HepG2 (cell line): Measurements from ENCODE around the gene ANKRD37. TPM values are rescaled to one million over a fixed set of nuclear protein-coding genes. Genes with fewer than 3 reads are reported as not detected.

Experiments
- ELF3 ChIP-seq: IDR thresholded peaks from 2 replicates; pipeline ENCODE4 v1.6.1; 2016; ENCODE audit warnings: missing genetic modification reagents, missing compliant biosample characterization
- GFI1 ChIP-seq: sonication (generic); formaldehyde crosslinking; IDR thresholded peaks from 2 replicates; pipeline ENCODE4 v1.5.0; 2020; ENCODE audit warnings: missing genetic modification reagents, mild to moderate bottlenecking, borderline replicate concordance
- KAT7 ChIP-seq: IDR thresholded peaks from 2 replicates; pipeline ENCODE4 v1.6.1; 2018; ENCODE audit warnings: borderline replicate concordance, missing compliant biosample characterization
- NRL ChIP-seq: sonication (generic); formaldehyde crosslinking; IDR thresholded peaks from 2 replicates; pipeline ENCODE4 v1.5.0; 2020; ENCODE audit warnings: missing genetic modification reagents, mild to moderate bottlenecking, moderate library complexity, borderline replicate concordance
- RBM39 ChIP-seq: fragments of 200-400 bp; formaldehyde crosslinking; IDR thresholded peaks from one replicate; pipeline ENCODE4 v1.6.1; 2018; ENCODE audit warnings: antibody characterized with exemption, mild to moderate bottlenecking, low read depth, low read length; ENCODE audit not compliant: poor library complexity, severe bottlenecking
- SNRNP70 ChIP-seq: fragments of 200-400 bp; formaldehyde crosslinking; IDR thresholded peaks from 2 replicates; pipeline ENCODE4 v1.6.1; 2017; ENCODE audit warnings: mild to moderate bottlenecking, low read depth, low read length, moderate library complexity
- TEAD3 ChIP-seq: optimal IDR thresholded peaks from 2 replicates; pipeline ENCODE3; 2016; ENCODE audit warnings: borderline replicate concordance
- ZFP62 ChIP-seq: sonication (generic); formaldehyde crosslinking; IDR thresholded peaks from 2 replicates; pipeline ENCODE4 v1.4.0; 2020; ENCODE audit warnings: missing genetic modification reagents
- ZFP90 ChIP-seq: sonication (generic); formaldehyde crosslinking; IDR thresholded peaks from 2 replicates; pipeline ENCODE4 v1.8.0; 2022; ENCODE audit warnings: missing genetic modification reagents, mild to moderate bottlenecking, inconsistent platforms, borderline replicate concordance
- ZMYM3 ChIP-seq: sonication (generic); formaldehyde crosslinking; IDR thresholded peaks from 2 replicates; pipeline ENCODE4 v1.5.1; 2020; ENCODE audit warnings: mild to moderate bottlenecking, missing genetic modification reagents
- ZNF17 ChIP-seq: sonication (generic); formaldehyde crosslinking; IDR thresholded peaks from 2 replicates; pipeline ENCODE4 v1.5.0; 2020; ENCODE audit warnings: mild to moderate bottlenecking, missing genetic modification reagents
- ZNF326 ChIP-seq: sonication (generic); formaldehyde crosslinking; IDR thresholded peaks from 2 replicates; pipeline ENCODE4 v1.4.0; 2020; ENCODE audit warnings: missing genetic modification reagents, borderline replicate concordance
- ZNF746 ChIP-seq: sonication (generic); formaldehyde crosslinking; IDR thresholded peaks from 2 replicates; pipeline ENCODE4 v1.8.0; 2022; ENCODE audit warnings: mild to moderate bottlenecking, missing genetic modification reagents
- ZNF777 ChIP-seq: sonication (generic); formaldehyde crosslinking; IDR thresholded peaks from 2 replicates; pipeline ENCODE4 v1.4.0; 2020; ENCODE audit warnings: missing genetic modification reagents
- polyA plus RNA-seq, 8 experiments: library from polyadenylated mRNA; depleted of rRNA in 3 of 8; stranded (reverse) in 7 of 8; unstranded in 1 of 8; fragments of >200 nt; fragmentation: Illumina TruSeq in 4 of 8; extraction: Trizol in 4 of 8; gene quantifications; 2 replicates each; pipeline versions ENCODE4 v1.2.1 to v1.2.3, GENCODE V29; 2011 to 2016; ENCODE audit warnings: low read depth in 4 of 8, missing spikeins in 1 of 8, mixed read lengths in 1 of 8; ENCODE audit not compliant: insufficient read depth in 1 of 8
- total RNA-seq, 5 experiments: library from RNA; depleted of rRNA; stranded (reverse); fragments of >200 nt; fragmentation: Illumina TruSeq; extraction: Trizol; gene quantifications; 2 replicates each; pipeline ENCODE4 v1.2.3, GENCODE V29; 2016; ENCODE audit warnings: low read depth in 1 of 5
- TF ChIP-seq, protein P1 (sequence below): IDR thresholded peaks from 2 replicates; pipeline ENCODE4 v1.6.1; 2016; ENCODE audit warnings: mild to moderate bottlenecking, missing biosample characterization, missing genetic modification reagents
- TF ChIP-seq, protein P2 (sequence below): sonication (generic); formaldehyde crosslinking; IDR thresholded peaks from 2 replicates; pipeline ENCODE4 v1.4.0; 2020; ENCODE audit warnings: missing genetic modification reagents, borderline replicate concordance
- TF ChIP-seq, protein P3 (sequence below): sonication (generic); formaldehyde crosslinking; conservative IDR thresholded peaks from 2 replicates; pipeline ENCODE4 v1.8.1; 2023; ENCODE audit warnings: missing genetic modification reagents
- TF ChIP-seq, protein P4 (sequence below): sonication (generic); formaldehyde crosslinking; IDR thresholded peaks from 2 replicates; pipeline ENCODE4 v1.4.0; 2020; ENCODE audit warnings: missing genetic modification reagents
- TF ChIP-seq, protein P5 (sequence below): sonication (generic); formaldehyde crosslinking; IDR thresholded peaks from 2 replicates; pipeline ENCODE4 v1.4.0; 2020; ENCODE audit warnings: mild to moderate bottlenecking, low read depth, missing genetic modification reagents

Gene ANKRD37
- total and polyA plus RNA-seq, 2 of the 13 experiments (the other 11 are each of a cell fraction or from before 2014, with no cell fraction given), result 2.2 to 51.4 TPM

DNA sequence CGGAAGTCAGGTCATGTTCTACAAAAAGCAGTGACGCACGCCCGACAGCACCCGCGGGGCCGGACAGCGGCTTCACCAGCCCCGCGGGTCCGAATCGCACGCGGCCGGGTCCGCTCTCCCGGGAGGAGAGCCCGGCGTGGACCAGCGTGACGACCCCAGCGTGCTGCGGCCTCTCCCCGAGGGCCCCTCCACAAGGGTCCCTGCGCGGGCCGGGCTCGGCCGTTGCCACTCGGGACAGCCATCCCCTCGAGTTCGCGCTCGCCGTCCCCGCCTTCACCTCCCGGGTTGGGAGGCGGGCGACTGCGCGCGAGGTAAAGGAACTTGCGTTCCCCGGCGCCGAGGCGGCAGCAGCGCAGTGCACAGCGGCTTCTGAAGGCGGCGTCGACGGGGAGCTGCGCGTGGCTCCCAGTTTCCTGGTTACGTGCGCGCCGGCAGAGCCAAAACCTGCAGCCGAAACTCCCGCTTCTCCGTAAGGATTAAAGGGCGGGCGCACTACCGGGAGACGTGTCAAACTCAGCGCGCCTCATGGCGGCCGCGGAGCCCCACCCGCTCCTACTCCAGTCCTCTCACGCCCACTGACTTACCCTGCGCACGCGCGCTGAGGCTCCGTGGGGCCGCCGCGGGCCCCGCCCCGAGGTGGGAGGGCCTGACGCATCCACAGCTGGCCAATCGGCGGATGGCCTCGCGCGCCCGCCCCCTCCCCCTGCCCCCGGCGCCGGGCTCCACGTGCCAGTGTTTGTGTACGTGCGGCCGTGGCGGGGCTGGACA is 501 bp upstream of the ANKRD37 start (continued):
- peak; percentile 97 for TF ChIP-seq ZNF777 (CRISPR knock-in tag)
- TF ChIP-seq, protein P1, sequence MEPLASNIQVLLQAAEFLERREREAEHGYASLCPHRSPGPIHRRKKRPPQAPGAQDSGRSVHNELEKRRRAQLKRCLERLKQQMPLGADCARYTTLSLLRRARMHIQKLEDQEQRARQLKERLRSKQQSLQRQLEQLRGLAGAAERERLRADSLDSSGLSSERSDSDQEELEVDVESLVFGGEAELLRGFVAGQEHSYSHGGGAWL (CRISPR knock-in tag), result peak; percentile 97
- peak; percentile 86 for TF ChIP-seq ELF3
- 0 out of 2 replicates have a peak, but pooled peaks have one; percentile 82 for TF ChIP-seq GFI1
- TF ChIP-seq SNRNP70, result no peak
- TF ChIP-seq ZNF326, result 0 out of 2 replicates have a peak, but pooled peaks have one; percentile 31
- TF ChIP-seq, protein P2, sequence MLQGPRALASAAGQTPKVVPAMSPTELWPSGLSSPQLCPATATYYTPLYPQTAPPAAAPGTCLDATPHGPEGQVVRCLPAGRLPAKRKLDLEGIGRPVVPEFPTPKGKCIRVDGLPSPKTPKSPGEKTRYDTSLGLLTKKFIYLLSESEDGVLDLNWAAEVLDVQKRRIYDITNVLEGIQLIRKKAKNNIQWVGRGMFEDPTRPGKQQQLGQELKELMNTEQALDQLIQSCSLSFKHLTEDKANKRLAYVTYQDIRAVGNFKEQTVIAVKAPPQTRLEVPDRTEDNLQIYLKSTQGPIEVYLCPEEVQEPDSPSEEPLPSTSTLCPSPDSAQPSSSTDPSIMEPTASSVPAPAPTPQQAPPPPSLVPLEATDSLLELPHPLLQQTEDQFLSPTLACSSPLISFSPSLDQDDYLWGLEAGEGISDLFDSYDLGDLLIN (CRISPR knock-in tag), result no peak; the same call in 1 of the 2 replicates
- TF ChIP-seq, protein P3, sequence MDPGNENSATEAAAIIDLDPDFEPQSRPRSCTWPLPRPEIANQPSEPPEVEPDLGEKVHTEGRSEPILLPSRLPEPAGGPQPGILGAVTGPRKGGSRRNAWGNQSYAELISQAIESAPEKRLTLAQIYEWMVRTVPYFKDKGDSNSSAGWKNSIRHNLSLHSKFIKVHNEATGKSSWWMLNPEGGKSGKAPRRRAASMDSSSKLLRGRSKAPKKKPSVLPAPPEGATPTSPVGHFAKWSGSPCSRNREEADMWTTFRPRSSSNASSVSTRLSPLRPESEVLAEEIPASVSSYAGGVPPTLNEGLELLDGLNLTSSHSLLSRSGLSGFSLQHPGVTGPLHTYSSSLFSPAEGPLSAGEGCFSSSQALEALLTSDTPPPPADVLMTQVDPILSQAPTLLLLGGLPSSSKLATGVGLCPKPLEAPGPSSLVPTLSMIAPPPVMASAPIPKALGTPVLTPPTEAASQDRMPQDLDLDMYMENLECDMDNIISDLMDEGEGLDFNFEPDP, result no peak
- peak; percentile 83 for TF ChIP-seq RBM39
- peak; percentile 90; the same call in 1 of the 2 replicates for TF ChIP-seq ZFP90 (CRISPR knock-in tag)
- peak; percentile 91 for TF ChIP-seq KAT7
- TF ChIP-seq, protein P4, sequence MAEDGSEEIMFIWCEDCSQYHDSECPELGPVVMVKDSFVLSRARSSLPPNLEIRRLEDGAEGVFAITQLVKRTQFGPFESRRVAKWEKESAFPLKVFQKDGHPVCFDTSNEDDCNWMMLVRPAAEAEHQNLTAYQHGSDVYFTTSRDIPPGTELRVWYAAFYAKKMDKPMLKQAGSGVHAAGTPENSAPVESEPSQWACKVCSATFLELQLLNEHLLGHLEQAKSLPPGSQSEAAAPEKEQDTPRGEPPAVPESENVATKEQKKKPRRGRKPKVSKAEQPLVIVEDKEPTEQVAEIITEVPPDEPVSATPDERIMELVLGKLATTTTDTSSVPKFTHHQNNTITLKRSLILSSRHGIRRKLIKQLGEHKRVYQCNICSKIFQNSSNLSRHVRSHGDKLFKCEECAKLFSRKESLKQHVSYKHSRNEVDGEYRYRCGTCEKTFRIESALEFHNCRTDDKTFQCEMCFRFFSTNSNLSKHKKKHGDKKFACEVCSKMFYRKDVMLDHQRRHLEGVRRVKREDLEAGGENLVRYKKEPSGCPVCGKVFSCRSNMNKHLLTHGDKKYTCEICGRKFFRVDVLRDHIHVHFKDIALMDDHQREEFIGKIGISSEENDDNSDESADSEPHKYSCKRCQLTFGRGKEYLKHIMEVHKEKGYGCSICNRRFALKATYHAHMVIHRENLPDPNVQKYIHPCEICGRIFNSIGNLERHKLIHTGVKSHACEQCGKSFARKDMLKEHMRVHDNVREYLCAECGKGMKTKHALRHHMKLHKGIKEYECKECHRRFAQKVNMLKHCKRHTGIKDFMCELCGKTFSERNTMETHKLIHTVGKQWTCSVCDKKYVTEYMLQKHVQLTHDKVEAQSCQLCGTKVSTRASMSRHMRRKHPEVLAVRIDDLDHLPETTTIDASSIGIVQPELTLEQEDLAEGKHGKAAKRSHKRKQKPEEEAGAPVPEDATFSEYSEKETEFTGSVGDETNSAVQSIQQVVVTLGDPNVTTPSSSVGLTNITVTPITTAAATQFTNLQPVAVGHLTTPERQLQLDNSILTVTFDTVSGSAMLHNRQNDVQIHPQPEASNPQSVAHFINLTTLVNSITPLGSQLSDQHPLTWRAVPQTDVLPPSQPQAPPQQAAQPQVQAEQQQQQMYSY, result peak; percentile 44
- TF ChIP-seq NRL (CRISPR knock-in tag), result peak; percentile 98
- TF ChIP-seq ZFP62, result peak; percentile 39; the same call in 1 of the 2 replicates
- TF ChIP-seq, protein P5, sequence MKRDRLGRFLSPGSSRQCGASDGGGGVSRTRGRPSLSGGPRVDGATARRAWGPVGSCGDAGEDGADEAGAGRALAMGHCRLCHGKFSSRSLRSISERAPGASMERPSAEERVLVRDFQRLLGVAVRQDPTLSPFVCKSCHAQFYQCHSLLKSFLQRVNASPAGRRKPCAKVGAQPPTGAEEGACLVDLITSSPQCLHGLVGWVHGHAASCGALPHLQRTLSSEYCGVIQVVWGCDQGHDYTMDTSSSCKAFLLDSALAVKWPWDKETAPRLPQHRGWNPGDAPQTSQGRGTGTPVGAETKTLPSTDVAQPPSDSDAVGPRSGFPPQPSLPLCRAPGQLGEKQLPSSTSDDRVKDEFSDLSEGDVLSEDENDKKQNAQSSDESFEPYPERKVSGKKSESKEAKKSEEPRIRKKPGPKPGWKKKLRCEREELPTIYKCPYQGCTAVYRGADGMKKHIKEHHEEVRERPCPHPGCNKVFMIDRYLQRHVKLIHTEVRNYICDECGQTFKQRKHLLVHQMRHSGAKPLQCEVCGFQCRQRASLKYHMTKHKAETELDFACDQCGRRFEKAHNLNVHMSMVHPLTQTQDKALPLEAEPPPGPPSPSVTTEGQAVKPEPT, result peak; percentile 91
- TF ChIP-seq ZNF746 (CRISPR knock-in tag), result peak; percentile 81
- peak; percentile 88; the same call in 1 of the 2 replicates for TF ChIP-seq ZNF17 (CRISPR knock-in tag)
- TF ChIP-seq TEAD3 (CRISPR knock-in tag), result no peak
- peak; percentile 57; the same call in 1 of the 2 replicates for TF ChIP-seq ZMYM3 (CRISPR knock-in tag)
